Activated naive CD8-positive, alpha-beta T cell treated with anti-CD3 and anti-CD28 coated beads, Interleukin-2, amount 50 U/mL, for 24 hours (primary cell): ENCODE data around the gene ADRA2C.

Source experiments
- ATAC-seq: fragments of 150-1000 bp; cut with Tn5 transposase; one replicate; pipeline ENCODE4 v1.10.0; 2021
- DNase-seq: peaks from one replicate; pipeline ENCODE4 v3.0.0; 2021
- H3K27ac Mint-ChIP-seq: one replicate; pipeline ENCODE4 v1.8.0; 2021; ENCODE audit warnings: mild to moderate bottlenecking, mixed read lengths
- H3K27me3 Mint-ChIP-seq: one replicate; pipeline ENCODE4 v1.8.0; 2021; ENCODE audit warnings: mixed read lengths
- H3K36me3 Mint-ChIP-seq: one replicate; pipeline ENCODE4 v1.8.0; 2021; ENCODE audit warnings: low read depth, mixed read lengths
- H3K4me1 Mint-ChIP-seq: one replicate; pipeline ENCODE4 v1.8.0; 2021; ENCODE audit warnings: mixed read lengths
- H3K4me3 Mint-ChIP-seq: one replicate; pipeline ENCODE4 v1.8.0; 2021; ENCODE audit warnings: mild to moderate bottlenecking, moderate library complexity, mixed read lengths
- H3K9me3 Mint-ChIP-seq: one replicate; pipeline ENCODE4 v1.8.0; 2021; ENCODE audit warnings: mixed read lengths

ADRA2C gene

GRCh38 chr4:3787489-3788365, 21.5 kb downstream of the ADRA2C start:
- DNase-seq (no peak), ATAC-seq (no peak)
- Mint-ChIP-seq H3K27ac (no peak overlapping the region), H3K36me3 (no peaks in the 10 kb centered on the region), H3K4me3 (no peak overlapping the region), H3K27me3 (peaks cover 9% of the 10 kb centered on the region), H3K4me1 (no peaks in the 10 kb centered on the region), H3K9me3 (no peaks in the 10 kb centered on the region)

- H3K27ac Mint-ChIP-seq, result no peak overlapping the region
- no peaks in the 10 kb centered on the region for H3K4me1 Mint-ChIP-seq
- H3K27me3 Mint-ChIP-seq, result peaks cover 12% of the 10 kb centered on the region
- H3K9me3 Mint-ChIP-seq, result no peaks in the 10 kb centered on the region
- H3K36me3 Mint-ChIP-seq, result no peaks in the 10 kb centered on the region
- no peak for ATAC-seq
- no peak for DNase-seq
- no peak overlapping the region for H3K4me3 Mint-ChIP-seq
Observed at GRCh38 chr4:3788366-3788660, 22.1 kb downstream of the ADRA2C start.

- Mint-ChIP-seq H3K27ac (no peak overlapping the region), H3K4me1 (no peaks in the 10 kb centered on the region), H3K27me3 (peaks cover 12% of the 10 kb centered on the region), H3K9me3 (peaks cover under 1% of the 10 kb centered on the region), H3K4me3 (no peak overlapping the region), H3K36me3 (no peaks in the 10 kb centered on the region)
- DNase-seq (no peak), ATAC-seq (no peak)
Observed at GRCh38 chr4:3789587-3789986, 23.4 kb downstream of the ADRA2C start.

- H3K4me1 Mint-ChIP-seq, result no peaks in the 10 kb centered on the region
- no peak for DNase-seq
- no peaks in the 10 kb centered on the region for H3K36me3 Mint-ChIP-seq
- peaks cover 12% of the 10 kb centered on the region for H3K27me3 Mint-ChIP-seq
- H3K4me3 Mint-ChIP-seq, result no peak overlapping the region
- H3K27ac Mint-ChIP-seq, result no peak overlapping the region
- H3K9me3 Mint-ChIP-seq, result peaks cover 4% of the 10 kb centered on the region
- no peak for ATAC-seq
Observed at GRCh38 chr4:3790006-3790561, 23.9 kb downstream of the ADRA2C start.

GRCh38 chr4:3791256-3791655, 25.1 kb downstream of the ADRA2C start:
- Mint-ChIP-seq H3K27me3 (peaks cover 12% of the 10 kb centered on the region), H3K4me3 (no peak overlapping the region), H3K36me3 (no peaks in the 10 kb centered on the region), H3K27ac (no peak overlapping the region), H3K9me3 (peaks cover 13% of the 10 kb centered on the region), H3K4me1 (no peaks in the 10 kb centered on the region)
- DNase-seq (no peak), ATAC-seq (no peak)

- Mint-ChIP-seq H3K27ac (no peak overlapping the region), H3K4me3 (no peak overlapping the region), H3K9me3 (peaks cover 21% of the 10 kb centered on the region), H3K27me3 (peaks cover 12% of the 10 kb centered on the region), H3K36me3 (no peaks in the 10 kb centered on the region), H3K4me1 (no peaks in the 10 kb centered on the region)
- peak; percentile 9 for ATAC-seq
- peak; percentile 26 for DNase-seq
Observed at GRCh38 chr4:3791910-3792542, 25.8 kb downstream of the ADRA2C start.

- H3K4me1 Mint-ChIP-seq, result no peaks in the 10 kb centered on the region
- H3K27ac Mint-ChIP-seq, result no peak overlapping the region
- no peaks in the 10 kb centered on the region for H3K36me3 Mint-ChIP-seq
Observed at GRCh38 chr4:3792813-3793212, 26.6 kb downstream of the ADRA2C start.

GRCh38 chr4:3793545-3793944, 27.4 kb downstream of the ADRA2C start:
- H3K27me3 Mint-ChIP-seq, result peaks cover 11% of the 10 kb centered on the region
- no peaks in the 10 kb centered on the region for H3K36me3 Mint-ChIP-seq
- DNase-seq (no peak), ATAC-seq (no peak)
- peaks cover 22% of the 10 kb centered on the region for H3K9me3 Mint-ChIP-seq
- no peak overlapping the region for H3K4me3 Mint-ChIP-seq
- no peaks in the 10 kb centered on the region for H3K4me1 Mint-ChIP-seq
- H3K27ac Mint-ChIP-seq, result no peak overlapping the region

More at GRCh38 chr4:3792813-3793212, 26.6 kb downstream of the ADRA2C start:
- Mint-ChIP-seq H3K27me3 (peaks cover 14% of the 10 kb centered on the region), H3K9me3 (peaks cover 22% of the 10 kb centered on the region), H3K4me3 (no peak overlapping the region)
- DNase-seq (no peak), ATAC-seq (no peak)

GRCh38 chr4:3796960-3797359, 30.8 kb downstream of the ADRA2C start:
- no peak for ATAC-seq
- Mint-ChIP-seq H3K36me3 (no peaks in the 10 kb centered on the region), H3K4me3 (no peak overlapping the region), H3K9me3 (peaks cover 22% of the 10 kb centered on the region), H3K27ac (no peak overlapping the region), H3K27me3 (peaks cover 5% of the 10 kb centered on the region), H3K4me1 (no peaks in the 10 kb centered on the region)
- DNase-seq, result no peak

GRCh38 chr4:3797831-3798790, 31.9 kb downstream of the ADRA2C start:
- Mint-ChIP-seq H3K4me3 (no peak overlapping the region), H3K4me1 (no peaks in the 10 kb centered on the region), H3K36me3 (no peaks in the 10 kb centered on the region), H3K27me3 (peaks cover 2% of the 10 kb centered on the region), H3K27ac (no peak overlapping the region), H3K9me3 (peaks cover 22% of the 10 kb centered on the region)
- ATAC-seq (no peak), DNase-seq (no peak)

GRCh38 chr4:3799496-3799895, 33.3 kb downstream of the ADRA2C start:
- H3K4me3 Mint-ChIP-seq, result no peak overlapping the region
- no peak for ATAC-seq
- H3K9me3 Mint-ChIP-seq, result peaks cover 22% of the 10 kb centered on the region
- no peaks in the 10 kb centered on the region for H3K36me3 Mint-ChIP-seq
- H3K27ac Mint-ChIP-seq, result no peak overlapping the region
- H3K27me3 Mint-ChIP-seq, result peaks cover 2% of the 10 kb centered on the region
- H3K4me1 Mint-ChIP-seq, result no peaks in the 10 kb centered on the region
- no peak for DNase-seq

- H3K36me3 Mint-ChIP-seq, result no peaks in the 10 kb centered on the region
- DNase-seq (no peak), ATAC-seq (no peak)
- H3K27ac Mint-ChIP-seq, result no peak overlapping the region
- H3K4me3 Mint-ChIP-seq, result no peak overlapping the region
- H3K9me3 Mint-ChIP-seq, result peaks cover 16% of the 10 kb centered on the region
- H3K27me3 Mint-ChIP-seq, result peaks cover 2% of the 10 kb centered on the region
- H3K4me1 Mint-ChIP-seq, result no peaks in the 10 kb centered on the region
Observed at GRCh38 chr4:3800351-3800750, 34.2 kb downstream of the ADRA2C start.

- DNase-seq (no peak), ATAC-seq (no peak)
- Mint-ChIP-seq H3K36me3 (no peaks in the 10 kb centered on the region), H3K27ac (no peak overlapping the region), H3K9me3 (peaks cover 7% of the 10 kb centered on the region), H3K4me1 (no peaks in the 10 kb centered on the region), H3K27me3 (peaks cover 4% of the 10 kb centered on the region), H3K4me3 (no peak overlapping the region)
Observed at GRCh38 chr4:3801521-3801920, 35.3 kb downstream of the ADRA2C start.

GRCh38 chr4:3801931-3802550, 35.9 kb downstream of the ADRA2C start:
- H3K36me3 Mint-ChIP-seq, result no peaks in the 10 kb centered on the region
- no peak for ATAC-seq
- peaks cover 7% of the 10 kb centered on the region for H3K27me3 Mint-ChIP-seq
- no peak overlapping the region for H3K27ac Mint-ChIP-seq
- DNase-seq, result no peak
- H3K4me3 Mint-ChIP-seq, result no peak overlapping the region
- no peaks in the 10 kb centered on the region for H3K4me1 Mint-ChIP-seq
- H3K9me3 Mint-ChIP-seq, result peaks cover 1% of the 10 kb centered on the region
